Measurements from ENCODE around the gene TBX4. TPM values are rescaled to one million over a fixed set of nuclear protein-coding genes. Genes with fewer than 3 reads are reported as not detected.

The TBX4 gene
- total and polyA plus RNA-seq, 2 of the 13 experiments (the other 11 are each of a cell fraction or from before 2014, with no cell fraction given): 0.11 to 1.1 TPM

DNA sequence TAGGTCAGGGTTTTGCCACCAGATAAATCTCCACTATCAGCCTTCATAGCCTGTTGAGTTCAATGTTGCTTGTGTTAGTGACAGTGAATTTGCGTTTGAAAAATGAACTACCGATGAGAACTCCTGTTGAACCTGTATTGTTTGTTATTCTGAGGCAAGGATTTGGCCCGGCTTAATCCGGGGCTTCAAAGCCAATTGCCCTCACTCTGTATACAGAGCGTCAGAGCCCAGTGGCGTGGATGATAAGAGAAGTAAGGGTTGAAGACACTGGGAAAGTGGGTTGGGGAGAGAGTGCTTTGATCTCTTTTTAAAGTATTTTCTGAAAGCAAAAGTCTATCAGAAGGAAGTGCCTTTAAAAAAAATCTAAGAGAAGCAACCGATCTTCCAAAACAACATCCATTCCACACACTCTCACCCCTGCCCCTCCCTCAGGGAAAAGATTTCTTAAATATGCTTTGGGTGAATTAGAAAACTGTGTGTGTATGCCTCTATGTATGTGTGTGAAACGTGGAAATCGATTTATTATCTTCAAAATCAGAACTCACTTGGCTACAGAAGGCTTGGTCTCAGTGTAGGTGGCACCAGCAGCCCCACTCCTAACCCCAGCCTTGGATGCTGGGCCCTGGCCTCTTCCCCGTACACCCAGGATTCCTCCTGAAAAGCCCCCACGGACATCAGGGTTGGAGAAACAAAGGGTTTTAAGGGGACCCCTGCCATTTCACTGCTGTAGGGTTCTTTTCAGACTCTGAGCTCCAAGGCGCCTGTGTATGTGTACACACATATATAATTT lies 8.8 kb downstream of the TBX4 start (continued):
- no peak for TF ChIP-seq USF2 (IDR thresholded peaks at IDR 0.05; ENCODE audit: low read depth, low read length)
- no peak for TF ChIP-seq USF2 (CRISPR knock-in tag; IDR thresholded peaks at IDR 0.05; ENCODE audit: borderline replicate concordance)
- TF ChIP-seq KMT2A (CRISPR knock-in tag; IDR thresholded peaks at IDR 0.05): no peak
- no peak for TF ChIP-seq ZNF773 (CRISPR knock-in tag; IDR thresholded peaks at IDR 0.05; ENCODE audit: borderline replicate concordance)
- TF ChIP-seq, protein P1, sequence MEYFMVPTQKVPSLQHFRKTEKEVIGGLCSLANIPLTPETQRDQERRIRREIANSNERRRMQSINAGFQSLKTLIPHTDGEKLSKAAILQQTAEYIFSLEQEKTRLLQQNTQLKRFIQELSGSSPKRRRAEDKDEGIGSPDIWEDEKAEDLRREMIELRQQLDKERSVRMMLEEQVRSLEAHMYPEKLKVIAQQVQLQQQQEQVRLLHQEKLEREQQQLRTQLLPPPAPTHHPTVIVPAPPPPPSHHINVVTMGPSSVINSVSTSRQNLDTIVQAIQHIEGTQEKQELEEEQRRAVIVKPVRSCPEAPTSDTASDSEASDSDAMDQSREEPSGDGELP (IDR thresholded peaks at IDR 0.05; ENCODE audit: borderline replicate concordance, low read depth): peak; percentile 11; the same call in 1 of the 2 replicates
- TF ChIP-seq PLRG1 (conservative IDR thresholded peaks at IDR 0.05): no peak
- TF ChIP-seq GFI1 (CRISPR knock-in tag; IDR thresholded peaks at IDR 0.05; ENCODE audit: borderline replicate concordance): peak; percentile 84
- TF ChIP-seq FIP1L1 (IDR thresholded peaks at IDR 0.05; ENCODE audit: borderline replicate concordance, insufficient read depth, low read depth, low read length): no peak
- 0 out of 2 replicates have a peak, but pooled peaks have one; percentile 50 for TF ChIP-seq SSRP1 (CRISPR knock-in tag; IDR thresholded peaks at IDR 0.05)
- TF ChIP-seq, protein P2, sequence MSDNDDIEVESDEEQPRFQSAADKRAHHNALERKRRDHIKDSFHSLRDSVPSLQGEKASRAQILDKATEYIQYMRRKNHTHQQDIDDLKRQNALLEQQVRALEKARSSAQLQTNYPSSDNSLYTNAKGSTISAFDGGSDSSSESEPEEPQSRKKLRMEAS (IDR thresholded peaks at IDR 0.05): peak; percentile 49
- no peak for TF ChIP-seq ZBTB38 (CRISPR knock-in tag; IDR thresholded peaks at IDR 0.05)
- no peak for TF ChIP-seq GATAD1 (CRISPR knock-in tag; IDR thresholded peaks at IDR 0.05)
- TF ChIP-seq FOXP1 (IDR thresholded peaks at IDR 0.05): no peak
- peak; percentile 86 for TF ChIP-seq FOXP1 (CRISPR knock-in tag; IDR thresholded peaks at IDR 0.05)
- TF ChIP-seq SUZ12 (IDR thresholded peaks at IDR 0.05; ENCODE audit: low read depth, low read length): no peak
- no peak for TF ChIP-seq E2F5 (CRISPR knock-in tag; conservative IDR thresholded peaks at IDR 0.05)
- TF ChIP-seq, protein P3, sequence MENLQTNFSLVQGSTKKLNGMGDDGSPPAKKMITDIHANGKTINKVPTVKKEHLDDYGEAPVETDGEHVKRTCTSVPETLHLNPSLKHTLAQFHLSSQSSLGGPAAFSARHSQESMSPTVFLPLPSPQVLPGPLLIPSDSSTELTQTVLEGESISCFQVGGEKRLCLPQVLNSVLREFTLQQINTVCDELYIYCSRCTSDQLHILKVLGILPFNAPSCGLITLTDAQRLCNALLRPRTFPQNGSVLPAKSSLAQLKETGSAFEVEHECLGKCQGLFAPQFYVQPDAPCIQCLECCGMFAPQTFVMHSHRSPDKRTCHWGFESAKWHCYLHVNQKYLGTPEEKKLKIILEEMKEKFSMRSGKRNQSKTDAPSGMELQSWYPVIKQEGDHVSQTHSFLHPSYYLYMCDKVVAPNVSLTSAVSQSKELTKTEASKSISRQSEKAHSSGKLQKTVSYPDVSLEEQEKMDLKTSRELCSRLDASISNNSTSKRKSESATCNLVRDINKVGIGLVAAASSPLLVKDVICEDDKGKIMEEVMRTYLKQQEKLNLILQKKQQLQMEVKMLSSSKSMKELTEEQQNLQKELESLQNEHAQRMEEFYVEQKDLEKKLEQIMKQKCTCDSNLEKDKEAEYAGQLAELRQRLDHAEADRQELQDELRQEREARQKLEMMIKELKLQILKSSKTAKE (CRISPR knock-in tag; IDR thresholded peaks at IDR 0.05; ENCODE audit: borderline replicate concordance): peak; percentile 88; the same call in 1 of the 2 replicates
- TF ChIP-seq TAF1 (CRISPR knock-in tag; IDR thresholded peaks at IDR 0.05): no peak
- 0 out of 2 replicates have a peak, but pooled peaks have one; percentile 21 for TF ChIP-seq YEATS4 (CRISPR knock-in tag; IDR thresholded peaks at IDR 0.05; ENCODE audit: borderline replicate concordance)
- peak; percentile 50; the same call in 1 of the 2 replicates for TF ChIP-seq REPIN1 (CRISPR knock-in tag; IDR thresholded peaks at IDR 0.05; ENCODE audit: borderline replicate concordance, low read depth)
- no peak for TF ChIP-seq ZNF3 (CRISPR knock-in tag; IDR thresholded peaks at IDR 0.05)
- TF ChIP-seq AGO1 (IDR thresholded peaks at IDR 0.05; ENCODE audit: low read depth, low read length, poor library complexity, severe bottlenecking): no peak
- no peak for TF ChIP-seq ZNF563 (CRISPR knock-in tag; IDR thresholded peaks at IDR 0.05)
- TF ChIP-seq ARNT2 (CRISPR knock-in tag; IDR thresholded peaks at IDR 0.05; ENCODE audit: low read depth): peak; percentile 40; the same call in 1 of the 2 replicates

All from HepG2 (cell line).